Measurements from ENCODE around the gene BAIAP3. TPM values are rescaled to one million over a fixed set of nuclear protein-coding genes. Genes with fewer than 3 reads are reported as not detected.

The BAIAP3 gene
- total and polyA plus RNA-seq, 2 of the 8 experiments (the other 6 are each of a cell fraction or from before 2014, with no cell fraction given), result 2.9 to 6.8 TPM

GRCh38 chr16:1354815-1355540 is 21.5 kb downstream of the BAIAP3 start (continued):
- TF ChIP-seq RNF2 (IDR thresholded peaks at IDR 0.05; ENCODE audit: borderline replicate concordance, low read depth, low read length, missing control alignments, poor library complexity, severe bottlenecking) (no peak), ATF2 (IDR thresholded peaks at IDR 0.05; ENCODE audit: low read length) (no peak), KDM4A (IDR thresholded peaks at IDR 0.05; ENCODE audit: low read depth, low read length, severe bottlenecking) (no peak)
